ENCODE data around the gene DNLZ.

DNA sequence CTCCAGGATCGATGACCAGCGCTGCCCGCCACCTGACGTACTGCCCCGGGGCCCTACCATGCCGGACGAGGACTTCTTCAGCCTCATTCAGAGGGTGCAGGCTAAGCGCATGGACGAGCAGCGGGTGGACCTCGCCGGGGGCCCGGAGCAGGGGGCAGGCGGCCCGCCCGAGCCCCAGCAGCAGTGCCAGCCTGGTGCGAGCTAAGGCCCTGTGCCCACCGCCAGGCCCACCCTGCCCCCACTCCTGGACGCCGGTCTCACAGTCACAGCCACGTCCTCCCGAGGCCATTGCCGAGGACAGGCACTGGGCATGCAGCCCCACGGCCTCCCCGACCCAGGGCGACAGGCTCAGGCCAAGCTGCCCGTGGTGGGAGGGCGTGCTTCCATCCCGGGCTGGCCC, 5.5 kb downstream of the DNLZ start:
- TF ChIP-seq, protein P1, sequence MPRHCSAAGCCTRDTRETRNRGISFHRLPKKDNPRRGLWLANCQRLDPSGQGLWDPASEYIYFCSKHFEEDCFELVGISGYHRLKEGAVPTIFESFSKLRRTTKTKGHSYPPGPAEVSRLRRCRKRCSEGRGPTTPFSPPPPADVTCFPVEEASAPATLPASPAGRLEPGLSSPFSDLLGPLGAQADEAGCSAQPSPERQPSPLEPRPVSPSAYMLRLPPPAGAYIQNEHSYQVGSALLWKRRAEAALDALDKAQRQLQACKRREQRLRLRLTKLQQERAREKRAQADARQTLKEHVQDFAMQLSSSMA (CRISPR knock-in tag; IDR thresholded peaks at IDR 0.05) = no peak
- no peak for TF ChIP-seq ZFP30 (CRISPR knock-in tag; IDR thresholded peaks at IDR 0.05; ENCODE audit: borderline replicate concordance)
- TF ChIP-seq MEF2A (IDR thresholded peaks at IDR 0.05; ENCODE audit: control insufficient read depth, low read depth, low read length) = no peak
- TF ChIP-seq KLF1 (tag; IDR thresholded peaks at IDR 0.05) = no peak
- no peak for TF ChIP-seq POLR2AphosphoS5 (IDR thresholded peaks at IDR 0.05; ENCODE audit: control insufficient read depth, insufficient read depth, low read depth, low read length)

Measured in K562 (cell line).